Measurements from ENCODE around the gene RNF14. TPM values are rescaled to one million over a fixed set of nuclear protein-coding genes. Genes with fewer than 3 reads are reported as not detected.

The RNF14 gene
- total and polyA plus RNA-seq, 9 of the 15 experiments (the other 6 are each of a cell fraction or from before 2014, with no cell fraction given) = 36.3 to 140 (median 75.1) TPM

DNA sequence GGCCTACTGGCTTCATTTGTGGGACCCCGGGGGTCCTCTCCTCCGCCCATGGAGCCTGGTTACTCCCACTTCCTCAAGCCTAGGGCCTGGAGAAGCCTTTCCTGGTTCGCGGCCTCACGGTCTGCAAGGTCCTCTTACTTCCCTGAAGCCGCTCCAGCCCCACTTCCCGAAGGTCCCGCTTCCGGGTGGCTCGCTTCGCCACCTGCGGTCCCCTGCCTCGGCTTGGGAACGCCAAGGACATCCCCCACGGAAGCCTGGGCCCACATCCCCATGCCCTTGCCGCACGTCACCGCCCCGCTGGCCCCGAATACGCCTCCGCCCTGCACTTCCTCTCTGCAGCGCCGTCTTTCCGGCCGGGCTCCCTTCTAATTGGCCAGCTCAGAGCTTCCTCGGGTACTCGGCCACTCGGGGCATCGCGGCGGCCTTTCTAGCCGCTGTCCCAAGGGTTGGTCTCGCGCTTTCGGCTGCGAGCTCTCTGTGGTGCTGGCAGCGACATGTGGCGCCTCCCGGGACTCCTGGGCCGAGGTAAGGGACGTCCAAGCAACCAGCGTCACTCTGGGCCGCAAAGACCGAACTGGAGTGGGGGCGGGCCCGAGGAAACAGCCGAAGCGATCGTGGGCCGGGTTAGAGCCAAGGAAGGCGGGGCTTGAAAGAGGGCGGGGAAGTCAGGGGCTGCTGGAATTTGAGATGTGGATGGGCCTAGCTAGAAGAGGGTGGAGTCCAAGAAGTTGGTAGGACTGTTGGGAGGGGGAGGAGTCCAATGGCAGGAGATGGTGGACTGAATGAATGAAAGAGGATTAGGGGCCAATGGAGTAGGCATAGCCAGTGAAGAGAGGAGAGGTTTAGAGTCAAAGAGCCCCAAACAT lies 45.2 kb upstream of the RNF14 start, which contains the start of gene DELE1 (continued):
- TF ChIP-seq ESRRB (CRISPR knock-in tag; IDR thresholded peaks at IDR 0.05; ENCODE audit: borderline replicate concordance) = no peak
- peak; percentile 93 for TF ChIP-seq PHF20 (IDR thresholded peaks at IDR 0.05; ENCODE audit: partially characterized antibody)
- TF ChIP-seq ESRRA (IDR thresholded peaks at IDR 0.05; ENCODE audit: borderline replicate concordance, low read depth) = peak; percentile 88
- no peak for TF ChIP-seq DNMT1 (IDR thresholded peaks at IDR 0.05)
- TF ChIP-seq ZNF764 (CRISPR knock-in tag; IDR thresholded peaks at IDR 0.05; ENCODE audit: low read depth) = no peak
- TF ChIP-seq THRB (CRISPR knock-in tag; conservative IDR thresholded peaks at IDR 0.05) = 0 out of 2 replicates have a peak, but pooled peaks have one; percentile 46
- peak; percentile 99 for TF ChIP-seq ZFX (CRISPR knock-in tag; IDR thresholded peaks at IDR 0.05)
- TF ChIP-seq GABPB2 (CRISPR knock-in tag; conservative IDR thresholded peaks at IDR 0.05) = 0 out of 2 replicates have a peak, but pooled peaks have one; percentile 14
- no peak for TF ChIP-seq STAT5B (CRISPR knock-in tag; IDR thresholded peaks at IDR 0.05)
- peak; percentile 72; the same call in 1 of the 2 replicates for TF ChIP-seq ZNF644 (tag; IDR thresholded peaks at IDR 0.05; ENCODE audit: low read depth)
- TF ChIP-seq BRF2 (IDR thresholded peaks at IDR 0.05; ENCODE audit: borderline replicate concordance, insufficient read depth, insufficient read length) = no peak
- TF ChIP-seq XRCC3 (IDR thresholded peaks at IDR 0.05) = no peak
- TF ChIP-seq MECOM (CRISPR knock-in tag; IDR thresholded peaks at IDR 0.05) = no peak
- TF ChIP-seq, protein P1, sequence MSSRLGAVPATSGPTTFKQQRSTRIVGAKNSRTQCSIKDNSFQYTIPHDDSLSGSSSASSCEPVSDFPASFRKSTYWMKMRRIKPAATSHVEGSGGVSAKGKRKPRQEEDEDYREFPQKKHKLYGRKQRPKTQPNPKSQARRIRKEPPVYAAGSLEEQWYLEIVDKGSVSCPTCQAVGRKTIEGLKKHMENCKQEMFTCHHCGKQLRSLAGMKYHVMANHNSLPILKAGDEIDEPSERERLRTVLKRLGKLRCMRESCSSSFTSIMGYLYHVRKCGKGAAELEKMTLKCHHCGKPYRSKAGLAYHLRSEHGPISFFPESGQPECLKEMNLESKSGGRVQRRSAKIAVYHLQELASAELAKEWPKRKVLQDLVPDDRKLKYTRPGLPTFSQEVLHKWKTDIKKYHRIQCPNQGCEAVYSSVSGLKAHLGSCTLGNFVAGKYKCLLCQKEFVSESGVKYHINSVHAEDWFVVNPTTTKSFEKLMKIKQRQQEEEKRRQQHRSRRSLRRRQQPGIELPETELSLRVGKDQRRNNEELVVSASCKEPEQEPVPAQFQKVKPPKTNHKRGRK (tag; IDR thresholded peaks at IDR 0.05) = no peak
- TF ChIP-seq ASH1L (IDR thresholded peaks at IDR 0.05; ENCODE audit: borderline replicate concordance, low read depth, partially characterized antibody) = no peak
- TF ChIP-seq, protein P2, sequence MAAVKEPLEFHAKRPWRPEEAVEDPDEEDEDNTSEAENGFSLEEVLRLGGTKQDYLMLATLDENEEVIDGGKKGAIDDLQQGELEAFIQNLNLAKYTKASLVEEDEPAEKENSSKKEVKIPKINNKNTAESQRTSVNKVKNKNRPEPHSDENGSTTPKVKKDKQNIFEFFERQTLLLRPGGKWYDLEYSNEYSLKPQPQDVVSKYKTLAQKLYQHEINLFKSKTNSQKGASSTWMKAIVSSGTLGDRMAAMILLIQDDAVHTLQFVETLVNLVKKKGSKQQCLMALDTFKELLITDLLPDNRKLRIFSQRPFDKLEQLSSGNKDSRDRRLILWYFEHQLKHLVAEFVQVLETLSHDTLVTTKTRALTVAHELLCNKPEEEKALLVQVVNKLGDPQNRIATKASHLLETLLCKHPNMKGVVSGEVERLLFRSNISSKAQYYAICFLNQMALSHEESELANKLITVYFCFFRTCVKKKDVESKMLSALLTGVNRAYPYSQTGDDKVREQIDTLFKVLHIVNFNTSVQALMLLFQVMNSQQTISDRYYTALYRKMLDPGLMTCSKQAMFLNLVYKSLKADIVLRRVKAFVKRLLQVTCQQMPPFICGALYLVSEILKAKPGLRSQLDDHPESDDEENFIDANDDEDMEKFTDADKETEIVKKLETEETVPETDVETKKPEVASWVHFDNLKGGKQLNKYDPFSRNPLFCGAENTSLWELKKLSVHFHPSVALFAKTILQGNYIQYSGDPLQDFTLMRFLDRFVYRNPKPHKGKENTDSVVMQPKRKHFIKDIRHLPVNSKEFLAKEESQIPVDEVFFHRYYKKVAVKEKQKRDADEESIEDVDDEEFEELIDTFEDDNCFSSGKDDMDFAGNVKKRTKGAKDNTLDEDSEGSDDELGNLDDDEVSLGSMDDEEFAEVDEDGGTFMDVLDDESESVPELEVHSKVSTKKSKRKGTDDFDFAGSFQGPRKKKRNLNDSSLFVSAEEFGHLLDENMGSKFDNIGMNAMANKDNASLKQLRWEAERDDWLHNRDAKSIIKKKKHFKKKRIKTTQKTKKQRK (IDR thresholded peaks at IDR 0.05; ENCODE audit: borderline replicate concordance, low read depth, low read length) = no peak
- no peak for TF ChIP-seq MYBL2 (IDR thresholded peaks at IDR 0.05; ENCODE audit: low read depth)
- no peak for TF ChIP-seq MYBL2 (CRISPR knock-in tag; IDR thresholded peaks at IDR 0.05; ENCODE audit: borderline replicate concordance)
- TF ChIP-seq GATA2 (CRISPR knock-in tag; IDR thresholded peaks at IDR 0.05) = no peak
- peak in 1 of 2 experiments; percentile 28; a peak in 1 of 4 replicates for TF ChIP-seq RCOR1 (IDR thresholded peaks at IDR 0.05; ENCODE audit: borderline replicate concordance in 1 of 2, low read depth in 2 of 2, low read length in 2 of 2)

Data from K562 (cell line).